ENCODE data around the gene LRRC8A. TPM values are rescaled to one million over a fixed set of nuclear protein-coding genes. Genes with fewer than 3 reads are reported as not detected.
A peak's percentile ranks its signal among the peaks of the same experiment; 100 is the strongest.

LRRC8A gene
- polyA plus RNA-seq, 1 donor (not counting 4 experiments of a cell fraction or from before 2014, with no cell fraction given) = 88.3 TPM

GRCh38 chr9:128903079-128903461 is 21.1 kb downstream of the LRRC8A start:
- H3K79me2 ChIP-seq (ENCODE audit: control insufficient read depth, insufficient read depth, low read length) = peaks cover 62% of the 10 kb centered on the region
- H3K9ac ChIP-seq (ENCODE audit: control insufficient read depth, extremely low read depth, insufficient read depth, low read length) = peak overlapping the region; percentile 72
- peak overlapping the region; percentile 60 for H3K4me2 ChIP-seq (ENCODE audit: control insufficient read depth, extremely low read depth, insufficient read depth, low read depth, low read length)
- no peaks in the 10 kb centered on the region for H3K27me3 ChIP-seq (ENCODE audit: control insufficient read depth, extremely low read depth, insufficient read depth, low read length)
- TF ChIP-seq EZH2 (IDR thresholded peaks at IDR 0.05; ENCODE audit: low read length) (no peak), CTCF (optimal IDR thresholded peaks at IDR 0.05 in 1 of 3, IDR thresholded peaks at IDR 0.05 in 1 of 3, conservative IDR thresholded peaks at IDR 0.05 in 1 of 3; ENCODE audit: extremely low read depth in 1 of 3, insufficient read depth in 2 of 3, low read length in 3 of 3) (no peak)
- H2AFZ ChIP-seq (ENCODE audit: control insufficient read depth, low read length) = no peak overlapping the region
- H4K20me1 ChIP-seq (ENCODE audit: control insufficient read depth, extremely low read depth, insufficient read depth, low read length) = no peaks in the 10 kb centered on the region
- no peaks in the 10 kb centered on the region for H3K9me3 ChIP-seq (ENCODE audit: control insufficient read depth, low read depth, low read length)
- DNase-seq (ENCODE audit: low read depth, low spot score) = no peak
- no peak for FAIRE-seq
- peak overlapping the region; percentile 90 for H3K27ac ChIP-seq (ENCODE audit: control insufficient read depth, insufficient read depth, low read length)
- H3K36me3 ChIP-seq (ENCODE audit: control insufficient read depth in 2 of 2, extremely low read depth in 1 of 2, insufficient read depth in 2 of 2, low read length in 2 of 2) = peaks cover 11 to 62% of the 10 kb centered on the region in 2 experiments
- H3K9me1 ChIP-seq (ENCODE audit: control insufficient read depth, extremely low read depth, insufficient read depth, low read length) = no peaks in the 10 kb centered on the region
- peaks cover 56% of the 10 kb centered on the region for H3K4me1 ChIP-seq (ENCODE audit: control insufficient read depth, extremely low read depth, insufficient read depth, low read length)
- H3K4me3 ChIP-seq (ENCODE audit: control insufficient read depth in 2 of 3, extremely low read depth in 1 of 3, insufficient read depth in 2 of 3, low read depth in 1 of 3, low read length in 3 of 3) = peak overlapping the region in 1 of 3 experiments; percentile 7
- dilution Hi-C loops (cut with MboI; ENCODE audit: extremely low pct_ligation_motif_present, low sequenced_read_pairs) = no loop called here

GRCh38 chr9:128903871-128904620 is 22.1 kb downstream of the LRRC8A start:
- H3K79me2 ChIP-seq (ENCODE audit: control insufficient read depth, insufficient read depth, low read length) = peaks cover 65% of the 10 kb centered on the region
- no peak overlapping the region for H3K4me3 ChIP-seq (ENCODE audit: control insufficient read depth in 2 of 3, extremely low read depth in 1 of 3, insufficient read depth in 2 of 3, low read depth in 1 of 3, low read length in 3 of 3)
- peaks cover 20 to 62% of the 10 kb centered on the region in 2 experiments for H3K36me3 ChIP-seq (ENCODE audit: control insufficient read depth in 2 of 2, extremely low read depth in 1 of 2, insufficient read depth in 2 of 2, low read length in 2 of 2)
- DNase-seq (ENCODE audit: low read depth, low spot score) = no peak
- no peaks in the 10 kb centered on the region for H3K27me3 ChIP-seq (ENCODE audit: control insufficient read depth, extremely low read depth, insufficient read depth, low read length)
- H3K27ac ChIP-seq (ENCODE audit: control insufficient read depth, insufficient read depth, low read length) = peak overlapping the region; percentile 67
- no peaks in the 10 kb centered on the region for H3K9me1 ChIP-seq (ENCODE audit: control insufficient read depth, extremely low read depth, insufficient read depth, low read length)
- dilution Hi-C loops (cut with MboI; ENCODE audit: extremely low pct_ligation_motif_present, low sequenced_read_pairs) = no loop called here
- H3K9ac ChIP-seq (ENCODE audit: control insufficient read depth, extremely low read depth, insufficient read depth, low read length) = peak overlapping the region; percentile 15
- H3K4me1 ChIP-seq (ENCODE audit: control insufficient read depth, extremely low read depth, insufficient read depth, low read length) = peaks cover 46% of the 10 kb centered on the region
- H3K9me3 ChIP-seq (ENCODE audit: control insufficient read depth, low read depth, low read length) = no peaks in the 10 kb centered on the region
- TF ChIP-seq CTCF (optimal IDR thresholded peaks at IDR 0.05 in 1 of 3, IDR thresholded peaks at IDR 0.05 in 1 of 3, conservative IDR thresholded peaks at IDR 0.05 in 1 of 3; ENCODE audit: extremely low read depth in 1 of 3, insufficient read depth in 2 of 3, low read length in 3 of 3) (no peak), EZH2 (IDR thresholded peaks at IDR 0.05; ENCODE audit: low read length) (no peak)
- no peak overlapping the region for H2AFZ ChIP-seq (ENCODE audit: control insufficient read depth, low read length)
- H4K20me1 ChIP-seq (ENCODE audit: control insufficient read depth, extremely low read depth, insufficient read depth, low read length) = no peaks in the 10 kb centered on the region
- H3K4me2 ChIP-seq (ENCODE audit: control insufficient read depth, extremely low read depth, insufficient read depth, low read depth, low read length) = no peak overlapping the region
- no peak for FAIRE-seq
